RWPE2 (cell line): ENCODE measurements around the gene STRN3.
A peak's percentile ranks its signal among the peaks of the same experiment; 100 is the strongest.
"Not testable (repeated sequence)": the region's sequence is repeated elsewhere in the genome, so short reads cannot be mapped to it uniquely, and the experiment has no call there.

Source experiments
- ATAC-seq: fragments of 200-7000 bp; cut with Tn5 transposase; 3 replicates; pipeline ENCODE4 v1.9.1; 2021; ENCODE audit warnings: low read depth
- DNase-seq: peaks from one replicate; pipeline ENCODE4 v3.0.0-alpha.2; 2020; ENCODE audit warnings: low spot score
- H3K27ac ChIP-seq: fragments of 450-650 bp; 2 replicates; pipeline ENCODE4 v1.5.1; 2017; ENCODE audit warnings: mild to moderate bottlenecking; ENCODE audit not compliant: poor library complexity, severe bottlenecking
- H3K27me3 ChIP-seq: fragments of 250-450 bp; sonication (Bioruptor Pico); 2 replicates; pipeline ENCODE4 v1.5.1; 2021; ENCODE audit warnings: mild to moderate bottlenecking, moderate library complexity; ENCODE audit not compliant: insufficient read depth, poor library complexity, severe bottlenecking
- H3K36me3 ChIP-seq: fragments of 250-450 bp; sonication (Bioruptor Pico); 2 replicates; pipeline ENCODE4 v1.5.1; 2020; ENCODE audit warnings: low read depth, mild to moderate bottlenecking, moderate library complexity
- H3K4me1 ChIP-seq: fragments of 250-450 bp; sonication (Bioruptor Pico); 2 replicates; pipeline ENCODE4 v1.5.1; 2021; ENCODE audit warnings: mild to moderate bottlenecking, moderate library complexity; ENCODE audit not compliant: insufficient read depth, poor library complexity, severe bottlenecking
- H3K4me3 ChIP-seq: fragments of 250-450 bp; sonication (Bioruptor Pico); 2 replicates; pipeline ENCODE4 v1.5.1; 2021; ENCODE audit warnings: mild to moderate bottlenecking, moderate library complexity; ENCODE audit not compliant: severe bottlenecking
- H3K9me3 ChIP-seq: fragments of 250-450 bp; sonication (Bioruptor Pico); 2 replicates; pipeline ENCODE4 v1.5.1; 2021; ENCODE audit warnings: mild to moderate bottlenecking, moderate library complexity; ENCODE audit not compliant: severe bottlenecking
- CTCF ChIP-seq: fragments of 450-650 bp; IDR thresholded peaks from one replicate; pipeline ENCODE4 v1.5.1; 2017; ENCODE audit warnings: mild to moderate bottlenecking, moderate library complexity; ENCODE audit not compliant: poor library complexity, severe bottlenecking

The STRN3 gene

GRCh38 chr14:30982533-30982932 lies 43.6 kb downstream of the STRN3 start:
- H3K36me3 ChIP-seq: peaks cover 10% of the 10 kb centered on the region; the same call in 1 of the 2 replicates
- H3K27me3 ChIP-seq: no peaks in the 10 kb centered on the region
- no peak overlapping the region for H3K27ac ChIP-seq
- TF ChIP-seq CTCF: no peak
- DNase-seq (no peak), ATAC-seq (no peak)
- H3K4me1 ChIP-seq: no peaks in the 10 kb centered on the region
- H3K4me3 ChIP-seq: no peak overlapping the region
- no peaks in the 10 kb centered on the region for H3K9me3 ChIP-seq

DNA sequence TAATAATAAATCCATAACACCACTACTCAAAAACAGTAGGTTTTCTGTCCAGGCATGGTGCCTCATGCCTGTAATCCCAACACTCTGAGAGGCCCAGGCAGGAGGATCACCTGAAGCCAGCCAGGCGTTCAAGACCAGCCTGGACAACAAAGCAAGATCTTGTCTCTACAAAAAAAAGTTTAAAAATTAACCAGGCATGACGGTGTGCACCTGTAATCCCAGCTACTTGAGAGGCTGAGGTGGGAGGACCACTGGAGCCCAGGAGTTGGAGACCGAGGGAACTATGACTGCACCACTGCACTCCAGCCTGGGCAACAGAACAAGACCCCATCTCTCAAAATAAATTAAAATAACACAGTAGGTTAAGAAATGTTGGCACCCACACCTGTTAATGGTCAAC lies 45.2 kb downstream of the STRN3 start:
- Histone ChIP-seq H3K27me3 (no peaks in the 10 kb centered on the region), H3K36me3 (peaks cover 10% of the 10 kb centered on the region; the same call in 1 of the 2 replicates), H3K4me1 (no peaks in the 10 kb centered on the region), H3K27ac (peak overlapping the region; percentile 6), H3K4me3 (no peak overlapping the region), H3K9me3 (no peaks in the 10 kb centered on the region)
- no peak for TF ChIP-seq CTCF
- ATAC-seq: no peak
- no peak for DNase-seq

GRCh38 chr14:30980106-30980704 lies 46.0 kb downstream of the STRN3 start:
- not testable (repeated sequence) for H3K27me3 ChIP-seq, H3K9me3 ChIP-seq, H3K4me1 ChIP-seq, H3K4me3 ChIP-seq, DNase-seq, H3K36me3 ChIP-seq
- peak; percentile 83 for ATAC-seq
- peak; percentile 95 for TF ChIP-seq CTCF
- peak overlapping the region; percentile 6 for H3K27ac ChIP-seq

GRCh38 chr14:30977752-30978151 lies 48.4 kb downstream of the STRN3 start:
- no peak overlapping the region for H3K4me3 ChIP-seq
- no peak for DNase-seq
- H3K27ac ChIP-seq: no peak overlapping the region
- H3K9me3 ChIP-seq: no peaks in the 10 kb centered on the region
- no peak for ATAC-seq
- H3K36me3 ChIP-seq: peaks cover 5% of the 10 kb centered on the region; the same call in 1 of the 2 replicates
- no peaks in the 10 kb centered on the region for H3K27me3 ChIP-seq
- no peak for TF ChIP-seq CTCF
- peaks cover 12% of the 10 kb centered on the region for H3K4me1 ChIP-seq

DNA sequence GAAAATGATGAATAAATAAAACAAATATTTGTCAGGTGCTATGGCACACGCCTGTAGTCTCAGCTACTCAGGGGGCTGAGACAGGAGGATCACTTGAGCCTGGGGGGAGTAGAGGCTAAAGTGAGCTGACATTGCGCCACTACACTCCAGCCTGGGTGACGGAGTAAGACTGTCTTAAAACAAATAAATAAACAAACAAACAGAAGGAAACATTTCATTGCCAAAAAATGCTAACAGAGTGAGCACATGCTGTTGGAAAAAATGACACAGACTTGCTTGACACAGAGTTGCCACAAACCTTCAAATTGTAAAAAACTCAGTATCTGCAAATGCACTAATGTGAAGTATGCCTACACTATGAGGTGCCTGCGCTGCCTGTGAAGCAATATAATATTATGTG lies 51.6 kb downstream of the STRN3 start:
- Histone ChIP-seq H3K4me1 (peaks cover 23% of the 10 kb centered on the region), H3K36me3 (0 out of 2 replicates have a peak, but pooled peaks cover 4% of the 10 kb centered on the region), H3K27me3 (no peaks in the 10 kb centered on the region), H3K4me3 (no peak overlapping the region), H3K27ac (no peak overlapping the region), H3K9me3 (no peaks in the 10 kb centered on the region)
- no peak for DNase-seq
- TF ChIP-seq CTCF: no peak
- no peak for ATAC-seq
